ENCODE results near the gene ATAT1. TPM values are rescaled to one million over a fixed set of nuclear protein-coding genes. Genes with fewer than 3 reads are reported as not detected.
A peak's percentile ranks its signal among the peaks of the same experiment; 100 is the strongest.

Gene ATAT1
- total and polyA plus RNA-seq, 3 experiments from 2014 or later: 1.5 to 10.7 (median 10.5) TPM

GRCh38 chr6:30686009-30686907, 59.6 kb downstream of the ATAT1 start, which contains the start of gene PPP1R18:
Gene PPP1R18, minus strand, starts transcription at chr6:30686645. Its CDS starts 627 bp downstream, at chr6:30686018.
- Mint-ChIP-seq H3K4me1 (peaks cover 45 to 61% (median 45%) of the 10 kb centered on the region in 3 donors), H3K36me3 (peaks cover 3 to 52% (median 11%) of the 10 kb centered on the region in 3 donors), H3K27me3 (no peaks in the 10 kb centered on the region), H3K9me3 (no peaks in the 10 kb centered on the region), H3K4me3 (peak within 1 kb of the TSS; percentile 95 to 100 (median 99)), H3K27ac (peak within 1 kb of the TSS; percentile 91 to 100 (median 96))
- H3K36me3 ChIP-seq (ENCODE audit: insufficient read depth, low read length): no peaks in the 10 kb centered on the region
- peaks cover 43% of the 10 kb centered on the region for H3K4me1 ChIP-seq (ENCODE audit: insufficient read depth, low read length)
- H3K4me3 ChIP-seq (ENCODE audit: low read length): peak within 1 kb of the TSS; percentile 92
- ChIA-PET CTCF (interaction anchor here (1.2 to 17.6 kb wide), 3 partner anchors 21 to 145 kb away, joined by 4 to 697 read pairs (median 5); partner anchors contain the start of genes MDC1 and TUBB), POLR2A (interaction anchor here (8.1 kb wide), 1 partner anchor 35 kb away, joined by 142 read pairs; the partner anchor contains the start of gene TUBB)
- H3K27ac ChIP-seq (ENCODE audit: low read depth, low read length): peak within 1 kb of the TSS; percentile 90
- peak; percentile 62 to 86 (median 79) for DNase-seq
- H3K9me3 ChIP-seq (ENCODE audit: low read length): no peaks in the 10 kb centered on the region
- no peaks in the 10 kb centered on the region for H3K27me3 ChIP-seq (ENCODE audit: insufficient read depth, low read length, poor library complexity, severe bottlenecking)

GRCh38 chr6:30686908-30687658, 60.4 kb downstream of the ATAT1 start:
- H3K4me3 ChIP-seq (ENCODE audit: low read length): peak overlapping the region; percentile 92
- no peaks in the 10 kb centered on the region for H3K9me3 ChIP-seq (ENCODE audit: low read length)
- ChIA-PET CTCF (interaction anchor here (1.0 to 3.1 kb wide), 6 partner anchors 8 to 44 kb away, joined by 3 to 23 read pairs (median 4); partner anchors contain the start of gene MDC1), POLR2A (interaction anchor here (1.2 to 1.5 kb wide), 3 partner anchors 8 to 34 kb away, joined by 4 to 10 read pairs (median 5); partner anchors contain the start of gene MDC1)
- Mint-ChIP-seq H3K9me3 (no peaks in the 10 kb centered on the region), H3K36me3 (peaks cover 3 to 47% (median 8%) of the 10 kb centered on the region in 3 donors), H3K4me3 (peak overlapping the region; percentile 95 to 100 (median 99)), H3K27ac (peak overlapping the region; percentile 91 to 99 (median 95)), H3K27me3 (no peaks in the 10 kb centered on the region), H3K4me1 (peaks cover 41 to 59% (median 43%) of the 10 kb centered on the region in 3 donors)
- H3K36me3 ChIP-seq (ENCODE audit: insufficient read depth, low read length): no peaks in the 10 kb centered on the region
- peak overlapping the region; percentile 90 for H3K27ac ChIP-seq (ENCODE audit: low read depth, low read length)
- peaks cover 38% of the 10 kb centered on the region for H3K4me1 ChIP-seq (ENCODE audit: insufficient read depth, low read length)
- DNase-seq: peak; percentile 48 to 83 (median 72)
- no peaks in the 10 kb centered on the region for H3K27me3 ChIP-seq (ENCODE audit: insufficient read depth, low read length, poor library complexity, severe bottlenecking)

GRCh38 chr6:30687659-30688431, 61.2 kb downstream of the ATAT1 start:
- H3K27ac Mint-ChIP-seq: peak overlapping the region; percentile 84 to 99 (median 94)
- H3K36me3 Mint-ChIP-seq: peaks cover 3 to 39% (median 5%) of the 10 kb centered on the region in 3 donors
- no peaks in the 10 kb centered on the region for H3K36me3 ChIP-seq (ENCODE audit: insufficient read depth, low read length)
- peak overlapping the region; percentile 95 to 100 (median 99) for H3K4me3 Mint-ChIP-seq
- ChIA-PET CTCF (interaction anchor here (1.0 to 3.1 kb wide), 6 partner anchors 9 to 43 kb away, joined by 3 to 23 read pairs (median 4); partner anchors contain the start of gene MDC1), POLR2A (interaction anchor here (1.2 to 1.5 kb wide), 3 partner anchors 9 to 33 kb away, joined by 4 to 10 read pairs (median 5); partner anchors contain the start of gene MDC1)
- no peaks in the 10 kb centered on the region for H3K27me3 ChIP-seq (ENCODE audit: insufficient read depth, low read length, poor library complexity, severe bottlenecking)
- peaks cover 40 to 54% (median 40%) of the 10 kb centered on the region in 3 donors for H3K4me1 Mint-ChIP-seq
- H3K27ac ChIP-seq (ENCODE audit: low read depth, low read length): peak overlapping the region; percentile 90
- no peaks in the 10 kb centered on the region for H3K9me3 Mint-ChIP-seq
- H3K9me3 ChIP-seq (ENCODE audit: low read length): no peaks in the 10 kb centered on the region
- DNase-seq: no peak
- H3K27me3 Mint-ChIP-seq: no peaks in the 10 kb centered on the region
- peaks cover 37% of the 10 kb centered on the region for H3K4me1 ChIP-seq (ENCODE audit: insufficient read depth, low read length)
- H3K4me3 ChIP-seq (ENCODE audit: low read length): peak overlapping the region; percentile 92

GRCh38 chr6:30688569-30688968, 61.9 kb downstream of the ATAT1 start:
- Histone ChIP-seq H3K27ac (ENCODE audit: low read depth, low read length) (peak overlapping the region; percentile 90), H3K4me3 (ENCODE audit: low read length) (no peak overlapping the region), H3K9me3 (ENCODE audit: low read length) (no peaks in the 10 kb centered on the region), H3K36me3 (ENCODE audit: insufficient read depth, low read length) (no peaks in the 10 kb centered on the region), H3K27me3 (ENCODE audit: insufficient read depth, low read length, poor library complexity, severe bottlenecking) (no peaks in the 10 kb centered on the region), H3K4me1 (ENCODE audit: insufficient read depth, low read length) (peaks cover 37% of the 10 kb centered on the region)
- Mint-ChIP-seq H3K9me3 (no peaks in the 10 kb centered on the region), H3K4me3 (peak overlapping the region; percentile 95 to 100 (median 99)), H3K27me3 (no peaks in the 10 kb centered on the region), H3K36me3 (peaks cover 3 to 32% (median 5%) of the 10 kb centered on the region in 3 donors), H3K27ac (peak overlapping the region; percentile 91 to 99 (median 94)), H3K4me1 (peaks cover 40 to 53% (median 40%) of the 10 kb centered on the region in 3 donors)
- peak in 1 of 5 donors; percentile 8 for DNase-seq
- ChIA-PET POLR2A (interaction anchor here (1.5 kb wide), 1 partner anchor 10 kb away, joined by 4 read pairs; no protein-coding TSS in a partner anchor), CTCF (interaction anchor here (1.0 to 3.1 kb wide), 5 partner anchors 10 to 42 kb away, joined by 3 to 23 read pairs (median 4); partner anchors contain the start of gene MDC1)

GRCh38 chr6:30689022-30689865, 62.6 kb downstream of the ATAT1 start:
- H3K27me3 ChIP-seq (ENCODE audit: insufficient read depth, low read length, poor library complexity, severe bottlenecking): no peaks in the 10 kb centered on the region
- H3K27ac ChIP-seq (ENCODE audit: low read depth, low read length): no peak overlapping the region
- H3K27me3 Mint-ChIP-seq: no peaks in the 10 kb centered on the region
- no peaks in the 10 kb centered on the region for H3K9me3 Mint-ChIP-seq
- H3K36me3 ChIP-seq (ENCODE audit: insufficient read depth, low read length): no peaks in the 10 kb centered on the region
- peaks cover under 1 to 26% (median 2%) of the 10 kb centered on the region in 3 donors for H3K36me3 Mint-ChIP-seq
- H3K9me3 ChIP-seq (ENCODE audit: low read length): no peaks in the 10 kb centered on the region
- peaks cover 40 to 53% (median 40%) of the 10 kb centered on the region in 3 donors for H3K4me1 Mint-ChIP-seq
- peak overlapping the region; percentile 86 to 99 (median 96) for H3K27ac Mint-ChIP-seq
- peaks cover 37% of the 10 kb centered on the region for H3K4me1 ChIP-seq (ENCODE audit: insufficient read depth, low read length)
- no peak overlapping the region for H3K4me3 ChIP-seq (ENCODE audit: low read length)
- peak overlapping the region; percentile 81 to 100 (median 99) for H3K4me3 Mint-ChIP-seq
- CTCF ChIA-PET: interaction anchor here (1.0 to 3.1 kb wide), 4 partner anchors 10 to 42 kb away, joined by 3 to 23 read pairs (median 13); no protein-coding TSS in a partner anchor
- POLR2A ChIA-PET: interaction anchor here (1.0 kb wide), 1 partner anchor 28 kb away, joined by 3 read pairs; the partner anchor contains the start of gene MDC1
- DNase-seq: no peak

GRCh38 chr6:30689985-30690384, 63.3 kb downstream of the ATAT1 start:
- peak overlapping the region; percentile 81 to 100 (median 90) for H3K4me3 Mint-ChIP-seq
- Histone ChIP-seq H3K27ac (ENCODE audit: low read depth, low read length) (peak overlapping the region; percentile 24), H3K9me3 (ENCODE audit: low read length) (no peaks in the 10 kb centered on the region), H3K27me3 (ENCODE audit: insufficient read depth, low read length, poor library complexity, severe bottlenecking) (no peaks in the 10 kb centered on the region), H3K36me3 (ENCODE audit: insufficient read depth, low read length) (no peaks in the 10 kb centered on the region), H3K4me1 (ENCODE audit: insufficient read depth, low read length) (peaks cover 37% of the 10 kb centered on the region), H3K4me3 (ENCODE audit: low read length) (peak overlapping the region; percentile 37)
- peaks cover 0 to 21% (median 2%) of the 10 kb centered on the region in 3 donors for H3K36me3 Mint-ChIP-seq
- peaks cover 40 to 53% (median 40%) of the 10 kb centered on the region in 3 donors for H3K4me1 Mint-ChIP-seq
- H3K27me3 Mint-ChIP-seq: no peaks in the 10 kb centered on the region
- POLR2A ChIA-PET: interaction anchor here (1.0 kb wide), 1 partner anchor 27 kb away, joined by 3 read pairs; the partner anchor contains the start of gene MDC1
- CTCF ChIA-PET: interaction anchor here (1.4 to 3.1 kb wide), 5 partner anchors 10 to 33 kb away, joined by 3 to 23 read pairs (median 21); no protein-coding TSS in a partner anchor
- H3K27ac Mint-ChIP-seq: peak overlapping the region; percentile 58 to 99 (median 94)
- H3K9me3 Mint-ChIP-seq: no peaks in the 10 kb centered on the region
- no peak for DNase-seq

All from CD8-positive, alpha-beta memory T cell (primary cell).